ENCODE results near the gene PAX9. TPM values are rescaled to one million over a fixed set of nuclear protein-coding genes. Genes with fewer than 3 reads are reported as not detected.

The PAX9 gene
- total RNA-seq, 1 donor from 2014 or later: 31.5 TPM

DNA sequence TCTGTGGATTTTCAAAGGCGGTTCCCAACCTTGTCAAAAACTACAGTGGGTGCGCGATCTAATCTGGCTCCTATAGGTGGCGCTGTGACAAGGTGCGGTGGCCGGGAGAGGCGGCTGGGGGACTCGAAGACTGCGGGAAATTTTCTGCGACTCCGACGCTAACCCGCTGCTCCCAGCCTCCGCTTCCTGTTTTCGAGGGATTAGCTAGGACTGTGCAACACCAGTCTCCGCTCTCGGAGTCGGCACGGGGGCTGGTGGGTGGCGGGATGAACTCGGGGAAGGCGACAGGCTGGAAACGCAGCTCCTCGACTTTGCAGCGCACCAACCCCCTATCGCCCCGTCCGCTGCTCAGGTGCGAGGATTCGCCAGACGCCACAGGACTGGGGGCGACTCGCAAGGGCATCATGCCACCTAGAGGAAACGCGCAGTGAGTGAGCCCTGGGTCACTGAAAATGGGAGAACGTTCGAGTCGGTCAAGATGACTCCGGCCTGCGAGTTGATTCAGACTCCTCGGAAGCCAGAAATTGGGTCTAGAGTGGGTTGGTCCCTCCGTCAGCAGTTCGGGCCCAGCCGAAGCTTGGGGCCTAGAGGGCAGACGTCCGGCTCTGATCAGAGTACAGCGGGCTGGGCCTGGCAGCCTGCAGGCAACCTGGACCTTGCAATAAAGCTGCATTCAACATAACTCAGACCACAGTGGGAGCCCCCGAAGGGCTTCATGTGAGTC, 5.5 kb upstream of the PAX9 start:
- DNase-seq: peak; percentile 81

DNA sequence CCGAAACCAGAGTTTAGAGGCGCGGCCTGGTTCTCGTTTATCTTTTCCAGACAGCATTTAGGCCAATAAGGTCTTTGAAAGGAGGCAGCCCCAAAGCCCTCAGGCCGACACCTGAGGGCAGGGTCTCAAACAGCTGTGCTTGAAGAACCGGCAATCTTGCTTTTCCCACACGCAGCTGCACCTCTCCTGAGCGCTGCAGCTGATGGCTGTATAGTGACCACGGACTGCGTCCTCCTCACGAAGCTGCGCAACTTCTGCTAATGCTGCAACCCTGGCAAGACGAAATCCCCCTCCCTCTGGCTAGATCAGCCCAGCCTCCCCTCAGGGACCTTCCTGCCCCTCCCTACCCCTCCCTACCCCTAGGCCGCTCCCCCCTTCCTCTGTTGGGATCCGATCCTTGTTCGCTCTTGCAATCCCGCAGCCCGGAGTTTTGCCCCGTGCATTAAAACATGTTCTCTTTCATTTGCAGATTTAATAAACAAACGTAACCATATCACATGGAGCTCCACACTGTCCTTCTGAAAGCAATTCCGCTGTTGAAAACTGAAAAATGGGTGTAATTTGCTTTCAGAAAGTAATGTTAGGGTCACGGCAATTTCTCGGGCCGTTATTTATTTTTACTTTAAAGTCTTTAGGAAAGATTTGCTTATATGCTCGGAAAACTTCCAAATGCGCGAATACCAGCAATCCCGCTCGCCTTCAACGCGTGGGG, 4.8 kb upstream of the PAX9 start:
- peak; percentile 43 for DNase-seq

DNA sequence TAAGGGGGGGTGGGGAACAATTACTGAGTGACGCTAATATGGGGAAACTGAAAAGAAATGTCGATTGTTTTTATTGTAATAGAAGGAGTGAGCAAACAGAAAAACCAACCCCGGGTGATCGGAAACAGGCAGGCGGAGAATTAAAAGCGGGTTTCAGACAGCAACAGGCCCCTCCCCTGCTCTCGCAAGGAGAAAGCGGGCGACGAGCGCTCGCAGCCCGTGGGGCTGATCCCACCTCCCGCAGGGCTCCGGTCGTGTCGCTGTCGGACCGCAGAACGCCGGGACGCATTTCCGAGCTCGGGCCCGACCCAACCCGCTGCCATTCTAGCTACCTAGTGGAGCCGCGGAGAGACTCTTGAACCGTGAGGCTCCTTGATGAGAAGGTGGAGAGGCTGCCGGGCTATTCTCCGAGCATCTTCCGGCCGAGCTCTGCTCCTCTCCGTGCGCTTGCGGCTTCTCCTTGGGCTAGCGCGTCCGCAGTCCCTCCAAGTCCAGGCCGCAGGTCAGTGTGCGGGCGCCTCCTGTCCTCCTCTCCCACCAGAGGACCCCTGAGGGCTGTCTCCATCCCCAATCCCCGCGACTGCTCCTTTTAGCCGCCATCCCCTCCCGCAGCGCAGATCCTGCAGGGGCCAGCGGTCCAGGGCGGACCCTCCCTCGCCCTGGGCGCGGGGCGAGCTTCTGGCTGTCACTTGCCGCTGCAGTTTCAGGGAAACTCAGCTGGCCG, 4.1 kb upstream of the PAX9 start:
- peak; percentile 45 for DNase-seq

DNA sequence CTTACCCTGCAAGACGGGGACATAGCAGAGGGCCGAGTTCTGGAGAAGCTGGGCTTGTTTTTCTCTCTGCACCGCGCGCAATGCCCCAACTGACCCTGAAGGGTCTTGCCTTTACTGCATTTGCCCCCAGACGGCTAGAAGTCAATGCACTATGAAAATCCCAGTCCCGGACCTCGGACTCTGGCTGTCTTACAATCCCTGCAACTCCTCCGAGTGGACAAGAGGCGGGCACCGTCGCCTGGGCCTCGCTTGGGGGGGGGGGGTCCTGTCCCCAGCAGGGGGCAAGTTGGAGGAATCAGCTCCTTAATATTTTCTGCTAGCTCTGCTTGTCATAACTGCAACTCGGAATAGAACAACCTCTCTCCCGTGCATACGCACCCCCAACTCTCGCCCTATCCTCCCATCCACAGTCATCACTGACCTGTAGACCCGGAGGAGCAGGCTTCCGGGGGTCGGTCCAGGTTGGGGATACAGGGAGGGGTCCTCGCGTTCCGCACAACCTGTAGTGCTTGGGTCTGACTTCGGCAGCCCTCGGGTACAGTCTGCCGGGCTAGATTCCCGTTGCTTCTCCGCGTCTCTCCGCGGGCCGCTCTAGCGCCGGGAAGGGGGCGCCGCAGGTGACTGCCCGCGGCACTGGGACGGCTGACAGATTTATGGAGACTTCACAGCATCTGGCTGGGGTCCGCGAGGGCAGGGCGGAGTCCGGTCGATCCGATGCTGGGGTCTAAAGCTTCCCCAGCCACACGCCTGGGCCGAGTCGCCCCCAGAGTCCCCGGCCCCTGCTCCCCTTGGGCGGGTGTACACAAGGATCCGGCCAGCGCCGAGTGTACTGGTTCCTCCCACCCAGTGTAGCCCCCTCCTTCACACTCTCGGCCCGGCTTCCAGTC, 3.3 kb upstream of the PAX9 start:
- peak; percentile 3 for DNase-seq

DNA sequence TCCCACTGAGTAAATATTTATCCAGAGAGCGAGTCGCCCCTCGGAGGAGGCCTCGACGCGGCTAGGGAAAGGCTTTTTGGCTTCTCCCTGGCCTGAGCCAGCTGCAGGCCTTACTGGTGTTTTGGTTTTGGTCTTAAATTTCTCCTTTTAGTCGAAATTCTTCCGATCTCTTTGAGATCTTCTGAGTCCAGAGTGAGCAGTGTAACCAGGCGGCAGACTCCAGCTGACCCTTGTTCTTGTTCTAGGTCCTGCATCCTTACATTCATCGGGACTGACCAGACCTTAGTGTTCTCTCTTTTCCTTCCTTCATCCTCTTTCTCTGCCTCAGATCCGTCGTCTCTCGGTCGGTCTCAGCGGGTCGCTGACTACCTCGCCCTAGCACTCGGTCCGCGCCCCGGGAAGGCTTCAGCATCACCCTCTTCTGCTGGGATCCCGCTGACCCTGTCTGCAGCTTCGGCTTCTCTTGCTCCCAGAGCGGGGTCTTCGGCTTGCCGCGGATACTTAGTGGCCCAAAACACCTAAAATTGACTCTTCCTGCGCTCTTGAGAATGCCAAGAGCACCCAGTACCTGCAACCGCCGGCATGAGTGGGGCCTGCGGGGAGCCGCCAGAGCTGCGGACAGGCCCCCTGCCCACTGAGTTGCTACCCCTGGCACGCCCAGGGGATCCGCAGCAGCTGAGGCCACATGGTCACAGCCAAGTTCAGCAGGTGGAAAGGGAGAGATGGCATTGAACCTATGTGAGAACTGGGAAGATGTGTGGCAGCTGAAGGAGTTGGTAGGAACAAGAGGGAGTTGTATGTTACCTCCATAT, 2.4 kb upstream of the PAX9 start:
- DNase-seq: peak; percentile 11

DNA sequence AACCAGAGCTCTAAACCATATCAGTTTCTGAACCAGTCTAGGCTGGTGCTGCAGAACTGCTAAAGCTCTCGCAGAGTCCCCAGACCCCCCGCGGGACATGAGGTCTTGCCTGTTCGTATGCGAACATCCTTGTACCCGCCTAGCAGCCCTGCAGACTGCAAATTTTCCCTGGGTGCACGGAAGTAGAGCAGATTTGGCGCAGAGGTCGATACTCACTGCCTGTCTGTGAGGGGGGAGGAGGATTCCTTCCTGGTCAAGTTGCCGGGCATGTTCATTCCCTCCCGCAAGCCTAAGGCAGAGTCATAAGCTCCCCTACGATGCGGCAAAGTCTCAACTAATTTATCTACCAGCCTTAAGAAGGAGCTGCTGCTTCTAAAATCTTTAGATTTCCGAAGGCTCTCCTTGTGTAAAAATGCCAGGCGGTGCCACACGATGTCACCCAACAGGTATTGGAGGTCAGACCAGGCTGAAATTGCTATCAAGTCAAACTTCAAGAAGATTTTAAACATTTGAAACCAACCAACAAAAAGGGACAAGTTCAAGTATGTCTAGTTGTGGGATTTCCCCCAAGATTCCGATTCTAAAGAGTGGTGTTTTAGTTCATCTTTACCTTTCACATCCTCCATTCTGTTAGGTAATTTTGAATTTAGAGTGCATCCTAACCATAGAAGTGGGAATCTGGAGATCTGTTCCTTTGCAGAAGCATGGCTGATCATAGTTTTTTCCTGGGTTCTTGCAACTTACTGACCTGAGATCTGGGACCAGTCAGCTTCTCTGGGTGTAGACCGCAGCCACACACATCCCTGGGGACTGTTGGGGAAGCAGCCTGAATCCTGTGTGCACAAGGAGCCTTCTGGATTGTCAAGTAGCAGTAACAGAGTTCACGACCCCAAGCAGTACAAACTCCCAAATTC, 1.6 kb upstream of the PAX9 start:
- DNase-seq: no peak

DNA sequence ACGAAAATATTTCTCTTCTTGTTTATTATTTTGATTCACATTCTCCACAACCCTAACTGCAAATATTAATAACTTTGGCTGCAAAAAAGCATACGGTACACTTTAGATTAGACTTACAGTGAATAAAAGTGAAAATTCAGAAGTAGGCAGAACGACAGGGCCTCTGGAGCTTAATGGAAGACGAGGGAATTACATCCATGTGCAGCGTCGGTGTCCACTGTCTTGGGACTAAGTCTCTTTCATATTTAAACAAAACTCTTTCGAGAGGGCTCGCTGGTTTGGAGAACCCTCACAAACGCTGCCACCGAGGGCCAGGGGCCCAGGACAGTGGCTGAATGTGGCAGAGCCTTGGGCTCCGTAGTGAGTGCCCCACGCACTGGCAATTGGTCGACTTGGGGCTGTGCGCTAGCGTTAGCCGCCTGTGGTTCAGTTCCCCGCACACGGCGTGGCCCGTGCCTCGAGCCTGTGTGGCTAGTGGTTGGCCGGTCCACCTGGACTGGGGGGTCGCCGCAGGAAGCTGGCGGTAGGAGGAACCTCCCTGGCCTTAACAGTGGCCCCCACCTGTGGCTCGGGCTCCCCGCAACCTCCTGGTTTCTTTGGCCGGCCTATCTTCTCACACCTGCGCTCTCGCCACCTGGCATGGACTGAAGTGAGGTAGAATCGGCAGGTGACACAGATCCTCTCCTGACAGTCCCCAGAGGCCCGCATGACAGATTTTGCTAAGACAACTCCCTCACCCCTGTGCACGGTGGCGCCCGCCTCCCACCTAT, 739 bp upstream of the PAX9 start:
- DNase-seq: no peak

DNA sequence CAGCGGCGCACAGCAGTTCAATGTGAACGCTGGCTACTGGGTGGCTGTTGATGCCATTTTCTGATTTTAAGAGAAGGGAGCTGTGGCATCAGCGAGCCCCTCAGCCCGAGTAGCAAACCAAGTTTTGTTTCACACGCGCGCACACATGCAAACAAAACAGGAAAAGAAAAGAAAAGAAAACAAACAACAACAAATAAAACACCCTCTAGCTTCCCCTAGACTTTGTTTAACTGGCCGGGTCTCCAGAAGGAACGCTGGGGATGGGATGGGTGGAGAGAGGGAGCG, 540 bp downstream of the PAX9 start:
- DNase-seq: no peak

DNA sequence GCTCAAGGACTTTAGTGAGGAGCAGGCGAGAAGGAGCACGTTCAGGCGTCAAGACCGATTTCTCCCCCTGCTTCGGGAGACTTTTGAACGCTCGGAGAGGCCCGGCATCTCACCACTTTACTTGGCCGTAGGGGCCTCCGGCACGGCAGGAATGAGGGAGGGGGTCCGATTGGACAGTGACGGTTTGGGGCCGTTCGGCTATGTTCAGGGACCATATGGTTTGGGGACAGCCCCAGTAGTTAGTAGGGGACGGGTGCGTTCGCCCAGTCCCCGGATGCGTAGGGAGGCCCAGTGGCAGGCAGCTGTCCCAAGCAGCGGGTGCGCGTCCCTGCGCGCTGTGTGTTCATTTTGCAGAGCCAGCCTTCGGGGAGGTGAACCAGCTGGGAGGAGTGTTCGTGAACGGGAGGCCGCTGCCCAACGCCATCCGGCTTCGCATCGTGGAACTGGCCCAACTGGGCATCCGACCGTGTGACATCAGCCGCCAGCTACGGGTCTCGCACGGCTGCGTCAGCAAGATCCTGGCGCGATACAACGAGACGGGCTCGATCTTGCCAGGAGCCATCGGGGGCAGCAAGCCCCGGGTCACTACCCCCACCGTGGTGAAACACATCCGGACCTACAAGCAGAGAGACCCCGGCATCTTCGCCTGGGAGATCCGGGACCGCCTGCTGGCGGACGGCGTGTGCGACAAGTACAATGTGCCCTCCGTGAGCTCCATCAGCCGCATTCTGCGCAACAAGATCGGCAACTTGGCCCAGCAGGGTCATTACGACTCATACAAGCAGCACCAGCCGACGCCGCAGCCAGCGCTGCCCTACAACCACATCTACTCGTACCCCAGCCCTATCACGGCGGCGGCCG, 1.1 kb downstream of the PAX9 start:
- no peak for DNase-seq

DNA sequence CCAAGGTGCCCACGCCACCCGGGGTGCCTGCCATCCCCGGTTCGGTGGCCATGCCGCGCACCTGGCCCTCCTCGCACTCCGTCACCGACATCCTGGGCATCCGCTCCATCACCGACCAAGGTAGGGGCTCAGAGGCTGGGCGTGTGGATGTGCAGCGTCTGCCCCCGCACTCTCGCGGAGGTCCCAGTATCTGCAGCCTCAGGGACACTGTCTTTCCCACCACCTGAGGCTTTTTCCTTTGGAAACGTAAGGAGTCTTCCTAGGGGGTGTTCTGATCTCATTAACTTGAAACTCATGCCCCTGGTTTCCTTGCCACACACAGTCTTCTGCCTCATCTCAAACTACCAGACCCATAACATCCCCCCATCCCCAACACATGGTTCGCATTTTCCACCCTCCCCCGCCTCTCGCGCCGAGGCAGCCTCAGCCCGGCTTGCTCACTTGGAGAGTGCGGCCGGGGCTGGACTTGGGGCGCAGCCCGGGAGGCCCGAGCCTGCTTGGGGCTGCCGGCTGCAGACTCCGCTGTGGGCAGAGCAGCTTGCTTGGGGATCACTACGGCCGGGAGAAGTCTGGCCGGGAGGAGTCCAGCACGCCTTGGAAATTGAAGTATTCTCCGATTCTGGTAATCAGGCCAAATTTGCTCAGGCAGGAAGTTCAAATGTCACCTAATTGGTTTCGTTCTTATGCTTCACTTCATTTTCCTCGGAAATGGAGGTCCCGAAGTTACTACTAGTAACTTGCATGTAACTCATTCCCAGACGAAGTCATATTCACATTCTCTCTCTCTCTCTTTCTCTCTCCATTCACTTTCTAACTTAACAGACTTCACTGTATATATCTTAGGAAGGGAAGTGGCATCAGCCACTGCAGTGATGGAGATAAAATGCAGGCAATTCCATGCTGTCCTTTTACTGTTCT, 2.0 kb downstream of the PAX9 start:
- peak; percentile 57 for DNase-seq

DNA sequence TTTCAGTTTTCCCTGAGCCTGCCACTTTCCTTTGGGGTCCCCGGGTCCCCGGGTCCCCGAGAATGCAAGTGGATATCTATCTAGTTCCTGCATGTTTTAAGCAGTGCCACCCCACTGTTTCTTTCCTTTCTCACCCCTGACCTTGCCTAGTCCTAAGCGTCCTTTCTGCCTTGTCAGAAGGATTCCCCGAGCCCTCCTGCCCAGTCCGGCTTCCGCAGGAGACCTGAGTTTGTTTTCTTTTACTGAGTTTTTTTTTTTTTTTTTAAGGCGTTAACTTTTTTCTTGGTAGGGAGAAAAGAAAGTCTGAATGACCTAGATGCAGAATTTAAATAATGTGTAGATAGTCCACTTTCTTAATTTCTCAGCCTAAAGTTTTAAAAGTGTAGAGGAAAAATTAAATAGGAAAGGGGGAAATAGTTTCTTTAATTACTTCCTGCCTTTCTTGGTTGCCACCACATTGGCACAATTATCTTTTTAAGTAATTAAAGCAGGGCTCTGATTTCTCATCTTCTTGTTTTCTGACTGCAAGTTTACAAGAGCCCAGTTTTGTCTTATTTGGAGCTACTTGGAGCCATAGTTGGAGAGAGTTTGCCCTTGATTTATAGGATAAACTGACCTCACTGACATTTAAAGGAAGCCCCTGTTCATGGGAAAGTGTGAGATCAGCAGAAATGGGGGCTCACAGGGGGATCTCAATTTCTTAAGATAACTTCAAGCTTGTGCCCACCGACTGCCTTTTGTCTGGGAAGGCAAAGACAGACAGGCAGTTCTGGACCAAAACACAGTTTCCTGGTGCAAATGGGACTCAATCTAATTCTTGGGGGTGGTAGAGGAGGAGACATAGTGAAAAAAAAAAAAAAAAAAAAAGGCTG, 2.9 kb downstream of the PAX9 start:
- DNase-seq: no peak

DNA sequence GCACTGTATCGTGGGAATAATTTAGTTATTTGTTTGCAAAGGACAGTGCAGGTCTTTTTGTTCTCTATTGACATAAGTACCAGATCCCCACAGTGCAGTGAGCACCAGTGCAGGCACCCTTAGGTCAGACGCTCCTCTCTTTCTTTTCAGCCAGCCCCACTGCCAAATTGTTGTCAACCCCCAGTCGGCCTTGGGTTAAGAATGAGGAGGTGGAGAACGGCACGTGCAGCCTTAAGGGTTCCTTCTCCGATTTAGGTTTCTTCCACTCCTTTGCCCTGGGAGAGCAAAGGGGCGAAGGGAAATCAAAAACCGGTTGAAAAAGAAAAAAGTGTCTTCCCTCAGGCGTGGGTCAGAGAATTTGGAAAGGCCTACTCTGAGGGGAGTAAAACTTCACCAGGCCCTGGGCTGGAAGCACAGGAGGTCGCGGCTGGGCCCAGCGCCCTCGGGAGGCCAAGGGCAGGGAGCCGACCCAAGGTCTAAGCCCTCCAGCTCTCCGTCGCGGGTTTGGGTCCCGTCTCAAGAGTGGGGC, 4.3 kb downstream of the PAX9 start:
- no peak for DNase-seq

DNA sequence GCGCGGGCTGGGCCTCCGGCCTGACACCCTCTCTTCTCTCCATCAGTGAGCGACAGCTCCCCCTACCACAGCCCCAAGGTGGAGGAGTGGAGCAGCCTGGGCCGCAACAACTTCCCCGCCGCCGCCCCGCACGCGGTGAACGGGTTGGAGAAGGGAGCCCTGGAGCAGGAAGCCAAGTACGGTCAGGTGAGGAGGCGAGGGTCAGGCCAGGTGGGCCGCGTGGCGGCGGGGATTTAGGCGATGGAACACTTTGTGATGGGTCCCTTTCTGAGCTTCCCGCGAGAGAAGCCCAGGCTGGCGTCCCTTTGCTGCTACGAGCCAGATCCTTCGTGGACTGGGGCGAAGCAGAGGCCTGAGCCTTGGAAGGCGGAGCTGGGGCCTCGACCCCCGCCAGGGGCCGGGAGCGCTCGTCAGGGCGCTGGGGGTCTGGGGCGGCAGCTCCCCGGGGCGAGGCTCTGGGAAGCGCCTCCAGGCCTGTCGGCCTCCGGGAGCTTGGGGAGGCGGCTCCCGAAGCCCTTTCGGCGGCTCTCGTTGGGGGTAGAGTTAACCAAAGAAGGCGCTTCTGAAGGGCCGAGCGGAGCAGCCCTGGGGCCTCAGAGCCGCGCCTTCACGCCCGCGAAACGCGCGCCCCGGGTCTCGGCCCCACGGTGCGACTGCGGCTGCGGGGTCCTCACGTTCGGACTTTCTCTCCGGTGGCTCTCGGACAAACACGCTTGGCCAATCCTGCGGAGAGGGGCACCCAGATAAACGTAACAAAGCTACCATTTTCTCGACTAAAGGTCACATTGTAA, 5.0 kb downstream of the PAX9 start:
- DNase-seq: no peak

DNA sequence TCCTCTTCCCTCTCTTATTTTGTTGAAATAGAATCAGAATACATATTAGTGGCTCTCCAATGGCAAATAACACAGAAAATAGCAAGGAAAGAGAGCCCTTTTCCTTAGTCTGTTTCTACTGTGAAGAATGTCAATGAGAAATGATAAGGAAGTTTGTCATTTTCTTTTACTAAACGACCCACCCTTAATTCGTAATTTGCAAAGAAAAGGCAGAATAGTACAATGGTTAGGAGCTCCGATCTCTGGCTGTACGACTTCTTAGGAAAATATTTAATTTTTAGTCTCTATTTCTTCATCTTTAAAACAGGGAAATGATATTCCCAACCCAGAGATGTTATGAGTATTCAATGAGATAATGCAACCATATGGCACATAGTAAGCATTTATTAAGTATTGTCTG, 6.0 kb downstream of the PAX9 start:
- no peak for DNase-seq

DNA sequence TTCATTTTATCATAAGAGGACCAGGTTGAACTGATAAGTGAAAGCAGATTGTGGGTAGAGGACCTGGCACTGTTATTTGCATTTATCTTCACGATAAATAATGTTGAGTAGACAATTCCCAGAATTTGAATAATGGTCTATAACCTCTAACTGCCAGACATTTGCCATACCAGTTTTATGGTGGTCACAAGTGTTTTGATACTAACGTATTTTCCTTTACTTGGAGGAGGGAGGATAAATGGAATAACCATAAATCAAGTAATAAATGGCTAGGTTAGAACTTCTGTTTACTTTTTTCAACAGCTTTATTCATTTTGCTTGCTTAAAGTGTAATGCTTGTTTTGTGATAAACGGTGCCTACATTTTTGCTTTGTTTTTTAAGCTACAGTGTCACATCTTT, 9.5 kb downstream of the PAX9 start:
- DNase-seq: no peak
